GM18499 (cell line): ENCODE measurements around the gene BDKRB1.

Experiments
- ATAC-seq: cut with Tn5 transposase; IDR thresholded peaks from one replicate; pipeline ENCODE4 v1.9.1; 2021; ENCODE audit warnings: moderate number of reproducible peaks; ENCODE audit not compliant: insufficient read depth, unreplicated experiment

The BDKRB1 gene

GRCh38 chr14:96257900-96258299, 1.9 kb downstream of the BDKRB1 start:
- ATAC-seq = no peak

- ATAC-seq = no peak
Measured at GRCh38 chr14:96260341-96260821, 4.4 kb downstream of the BDKRB1 start.

DNA sequence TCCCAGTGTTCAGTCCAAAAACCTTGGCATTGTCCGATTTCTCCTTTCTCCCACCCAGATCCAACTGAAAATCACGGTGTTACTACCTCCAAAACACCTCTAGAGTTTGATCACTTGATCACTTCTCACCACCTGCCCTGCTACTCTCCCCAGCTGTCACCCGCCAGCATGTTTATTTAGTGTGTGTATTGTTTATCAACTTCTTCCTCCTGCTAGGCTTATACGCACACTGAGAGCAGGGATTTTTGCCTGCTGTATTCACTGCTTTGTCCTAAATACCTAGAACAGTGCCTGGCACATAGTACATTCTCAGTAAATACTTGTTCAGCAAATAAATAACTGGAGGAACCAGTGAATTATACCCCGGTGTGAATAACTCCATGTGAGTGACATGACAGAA, 5.0 kb downstream of the BDKRB1 start:
- ATAC-seq = no peak

GRCh38 chr14:96261772-96262655, 6.0 kb downstream of the BDKRB1 start:
- ATAC-seq = no peak

- ATAC-seq = no peak
Measured at GRCh38 chr14:96263347-96264199, 7.6 kb downstream of the BDKRB1 start.

DNA sequence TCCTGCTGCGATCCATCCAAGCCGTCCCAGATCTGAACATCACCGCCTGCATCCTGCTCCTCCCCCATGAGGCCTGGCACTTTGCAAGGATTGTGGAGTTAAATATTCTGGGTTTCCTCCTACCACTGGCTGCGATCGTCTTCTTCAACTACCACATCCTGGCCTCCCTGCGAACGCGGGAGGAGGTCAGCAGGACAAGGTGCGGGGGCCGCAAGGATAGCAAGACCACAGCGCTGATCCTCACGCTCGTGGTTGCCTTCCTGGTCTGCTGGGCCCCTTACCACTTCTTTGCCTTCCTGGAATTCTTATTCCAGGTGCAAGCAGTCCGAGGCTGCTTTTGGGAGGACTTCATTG, 8.2 kb downstream of the BDKRB1 start:
- ATAC-seq = no peak

DNA sequence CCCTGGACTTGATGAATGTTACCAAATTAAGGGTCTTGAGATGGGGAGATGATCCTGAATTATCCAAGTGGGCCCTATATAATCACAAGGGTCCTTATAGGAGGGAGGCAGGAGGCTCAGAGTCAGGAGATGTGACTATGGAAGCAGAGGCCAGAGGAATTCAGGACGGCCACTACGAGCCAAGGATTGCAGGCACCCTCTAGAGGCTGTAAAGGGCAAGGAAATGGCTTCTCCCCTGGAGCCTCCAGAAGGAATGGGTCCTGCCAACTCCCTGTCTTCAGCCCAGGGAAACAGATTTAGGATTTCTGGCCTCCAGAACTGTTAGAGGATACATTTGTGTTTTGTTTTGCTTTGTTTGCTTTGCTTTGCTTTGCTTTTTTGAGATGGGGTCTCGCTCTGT, 8.8 kb downstream of the BDKRB1 start:
- no peak for ATAC-seq

GRCh38 chr14:96265383-96266095, 9.5 kb downstream of the BDKRB1 start:
- ATAC-seq = no peak

- no peak for ATAC-seq
Measured at GRCh38 chr14:96267336-96267735, 11.3 kb downstream of the BDKRB1 start.

GRCh38 chr14:96267916-96268315, 11.9 kb downstream of the BDKRB1 start:
- ATAC-seq = no peak

DNA sequence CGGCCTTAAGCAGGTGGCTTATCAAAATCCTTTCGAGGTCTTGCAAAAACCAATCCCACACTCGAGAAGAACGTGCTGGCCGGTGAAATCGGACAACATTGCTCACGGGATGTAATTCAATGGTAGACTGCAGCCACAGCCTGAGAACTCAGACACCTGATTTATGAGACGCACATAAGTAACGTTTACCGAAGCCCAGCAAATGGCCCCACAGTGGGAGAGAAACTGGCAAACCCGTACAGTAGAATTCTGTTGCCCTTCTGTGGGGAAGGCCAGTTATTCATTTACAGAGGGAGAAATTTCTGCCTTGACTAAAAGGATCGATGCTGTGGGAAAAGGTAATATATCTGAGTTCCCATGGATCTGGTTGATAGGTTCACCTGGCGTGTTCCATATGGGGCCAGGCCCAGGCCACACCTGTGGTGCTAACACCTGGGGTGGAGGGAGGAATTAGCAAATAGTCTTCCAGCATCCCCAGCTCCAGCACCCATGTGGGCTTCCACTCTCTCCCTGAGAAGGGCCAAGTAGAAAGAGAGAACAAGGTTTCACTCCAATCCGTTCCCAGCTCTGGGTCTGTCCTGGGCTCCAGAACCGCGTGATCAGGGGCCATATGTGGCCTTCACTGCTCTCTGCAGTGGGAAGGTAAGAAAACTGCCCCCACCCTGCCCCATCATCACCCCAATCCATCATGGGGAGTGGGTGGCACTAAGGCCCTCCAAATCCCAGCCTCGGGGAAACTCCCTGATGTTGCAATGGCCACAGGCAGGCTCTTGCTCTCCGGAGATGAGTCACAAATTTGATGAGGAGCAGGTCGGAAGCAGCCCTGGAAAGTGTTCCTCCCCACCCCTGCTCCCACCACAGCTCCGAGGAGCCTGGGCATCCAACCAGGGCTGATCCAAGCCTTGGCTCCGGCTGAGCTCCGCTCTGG, 12.7 kb downstream of the BDKRB1 start:
- no peak for ATAC-seq

- ATAC-seq = no peak
Measured at GRCh38 chr14:96269359-96269710, 13.3 kb downstream of the BDKRB1 start.

DNA sequence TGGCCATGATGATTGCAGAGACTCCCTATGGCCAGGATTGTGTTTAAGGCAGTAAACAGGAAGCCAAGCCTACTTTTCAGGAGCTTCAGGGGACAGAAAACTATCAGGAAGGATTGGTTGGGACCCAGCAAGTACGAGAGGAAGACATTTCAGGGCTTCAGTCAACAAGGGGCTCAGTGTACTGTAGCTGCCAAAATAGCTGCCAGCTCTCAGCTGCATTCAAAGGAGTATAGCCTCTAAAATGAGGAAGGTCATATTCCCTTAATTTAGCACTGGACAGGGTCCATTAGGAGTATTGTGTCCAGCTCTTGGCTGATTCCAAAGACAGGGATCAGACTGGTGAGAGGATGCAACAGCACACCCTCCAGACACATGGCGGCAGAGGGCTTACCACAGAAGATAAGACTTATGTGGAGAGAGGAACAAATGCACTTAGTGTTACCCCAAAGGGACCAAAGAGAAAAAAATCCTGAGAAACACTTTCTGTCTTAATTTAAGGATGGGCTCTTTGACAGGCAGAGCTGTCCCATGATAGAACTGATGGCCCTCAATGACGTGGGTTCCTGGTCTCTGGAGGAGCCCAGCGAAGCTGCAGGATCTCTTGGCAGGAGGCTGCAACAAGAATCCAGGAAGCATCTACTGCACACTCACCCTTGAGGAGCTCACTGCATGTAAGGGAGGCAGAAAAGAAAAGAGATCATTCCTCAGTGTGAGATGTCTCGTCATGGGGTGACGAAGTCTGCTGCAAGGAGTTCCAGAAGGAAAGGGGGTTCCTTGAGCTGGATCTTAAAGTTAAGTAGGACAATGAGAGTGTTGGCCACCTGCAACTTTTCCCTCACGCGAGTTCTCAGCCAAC, 14.8 kb downstream of the BDKRB1 start:
- no peak for ATAC-seq

GRCh38 chr14:96271421-96271762, 15.4 kb downstream of the BDKRB1 start:
- ATAC-seq = no peak

DNA sequence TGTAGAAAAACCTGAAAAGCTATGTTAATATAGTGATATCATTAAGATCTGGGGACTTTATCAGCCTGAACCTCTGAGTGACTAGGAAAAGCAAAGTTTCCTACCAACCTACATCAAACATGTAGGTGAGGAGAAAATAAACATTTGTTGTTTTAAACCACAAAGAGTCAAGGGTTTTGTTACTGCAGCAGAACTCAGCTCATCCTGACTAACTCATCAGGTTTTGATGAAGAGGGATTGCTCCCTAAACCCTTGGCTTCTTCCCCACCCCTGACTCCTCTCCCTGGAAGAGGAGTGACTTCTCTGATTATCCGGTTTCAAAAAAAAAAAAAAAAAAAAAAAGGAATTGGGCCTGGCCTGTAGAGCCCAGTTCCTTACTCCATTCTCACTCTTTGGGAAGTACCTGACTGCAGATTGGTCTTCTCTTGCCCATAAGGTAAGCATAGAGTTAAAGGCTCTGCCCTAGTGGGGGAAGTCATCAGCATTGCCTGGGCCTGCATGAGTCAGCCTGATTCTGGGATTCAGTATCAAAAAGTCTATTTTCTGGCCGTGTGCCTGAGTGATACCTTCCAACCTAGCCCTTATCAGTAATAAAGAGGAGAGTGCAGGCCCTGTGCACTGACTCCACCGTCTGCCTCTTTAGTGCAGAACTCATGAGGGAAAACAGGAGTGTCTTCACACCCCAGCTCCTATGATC, 16.9 kb downstream of the BDKRB1 start:
- ATAC-seq = no peak

DNA sequence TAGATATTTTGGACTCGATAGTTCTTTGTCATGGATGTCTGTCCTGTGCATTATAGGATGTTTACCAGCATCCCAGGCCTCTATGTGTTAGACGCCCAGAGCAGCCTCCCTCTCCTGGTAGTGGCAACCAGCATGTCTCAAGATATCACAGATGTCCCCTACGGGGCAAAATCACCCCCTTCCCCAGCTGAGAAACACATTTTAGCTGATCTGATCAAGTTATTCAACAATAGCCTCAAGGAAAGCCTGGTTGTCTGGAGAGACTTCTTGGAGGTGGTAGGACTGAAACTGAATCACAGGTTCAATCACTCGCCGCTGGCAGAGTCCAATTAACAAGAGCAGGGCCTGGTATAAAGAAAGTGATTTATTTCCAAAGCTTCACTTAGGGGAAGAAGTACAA, 17.6 kb downstream of the BDKRB1 start:
- ATAC-seq = no peak

DNA sequence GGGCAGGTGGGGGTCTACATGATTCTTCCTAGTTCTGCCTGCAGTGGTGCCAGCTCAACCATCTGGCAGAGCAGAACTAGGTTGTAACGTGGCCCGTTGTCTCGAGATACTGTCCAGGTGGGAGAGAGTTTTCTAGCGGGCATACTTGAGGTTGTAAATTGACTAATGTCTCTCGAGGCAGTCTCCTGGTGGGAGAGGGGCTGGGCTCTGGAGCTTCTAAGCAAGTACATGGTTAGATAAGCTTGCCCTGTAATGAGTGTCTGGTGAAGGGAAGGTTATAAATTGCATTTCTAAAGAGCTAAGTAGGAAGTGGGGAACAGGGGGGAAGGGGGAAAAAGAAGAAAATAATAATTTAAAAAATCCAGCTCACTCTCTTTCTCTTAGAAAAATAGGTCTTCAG, 18.1 kb downstream of the BDKRB1 start:
- no peak for ATAC-seq

DNA sequence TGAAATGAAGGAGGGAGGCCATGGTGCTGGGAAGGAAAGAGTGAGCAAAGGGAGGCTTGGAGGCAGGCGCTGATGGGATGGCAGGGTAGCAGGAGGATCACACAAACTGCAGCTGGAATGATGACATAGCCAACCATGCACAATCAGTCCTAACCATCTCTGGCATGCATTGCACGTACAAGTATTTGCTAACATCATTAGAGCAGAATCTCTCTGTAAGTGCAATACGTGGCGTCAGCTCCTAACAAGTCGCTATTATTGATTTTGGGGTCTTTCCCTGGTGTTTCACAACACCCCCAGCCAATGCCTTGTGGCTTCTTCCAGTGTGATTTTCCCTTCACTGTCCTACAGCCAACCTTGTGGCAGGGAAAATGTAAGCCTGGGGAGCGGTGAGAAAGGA, 18.5 kb downstream of the BDKRB1 start:
- ATAC-seq = no peak
